K562 (cell line): ENCODE measurements around the gene FARP2. TPM values are rescaled to one million over a fixed set of nuclear protein-coding genes. Genes with fewer than 3 reads are reported as not detected.

Experiments used
- AFF4 ChIP-seq: sonication (generic); formaldehyde crosslinking; IDR thresholded peaks from 2 replicates; pipeline ENCODE4 v1.8.0; 2023; ENCODE audit warnings: mild to moderate bottlenecking, missing genetic modification reagents
- CBX2 ChIP-seq: fragments of 200-600 bp; sonication (generic); IDR thresholded peaks from one replicate; pipeline ENCODE4 v1.6.1; 2012; ENCODE audit warnings: mild to moderate bottlenecking, low read length, inconsistent platforms; ENCODE audit not compliant: insufficient read depth, poor library complexity, severe bottlenecking
- E2F6 ChIP-seq, 2 experiments: IDR thresholded peaks; 2 replicates each; pipeline ENCODE4 v1.6.1; 2011; ENCODE audit warnings: borderline replicate concordance in 1 of 2, control low read depth in 1 of 2, low read depth in 1 of 2, low read length in 1 of 2, mild to moderate bottlenecking in 1 of 2, mixed read lengths in 1 of 2, moderate library complexity in 1 of 2; ENCODE audit not compliant: insufficient read depth in 1 of 2, insufficient read length in 1 of 2, poor library complexity in 1 of 2, severe bottlenecking in 1 of 2; ENCODE audit errors: extremely low read depth in 1 of 2
- KLF16 ChIP-seq: IDR thresholded peaks from 2 replicates; pipeline ENCODE4 v1.6.1; 2016; ENCODE audit warnings: antibody characterized with exemption
- MBD2 ChIP-seq: sonication (generic); IDR thresholded peaks from 2 replicates; pipeline ENCODE4 v1.6.1; 2016; ENCODE audit warnings: low read depth, borderline replicate concordance
- MNT ChIP-seq, 2 experiments: fragments of 450-650 bp; conservative IDR thresholded peaks; 2 replicates each; pipeline ENCODE4 v1.6.1; 2017; ENCODE audit warnings: mild to moderate bottlenecking in 2 of 2, moderate library complexity in 2 of 2
- NCOR1 ChIP-seq: fragments of 450-650 bp; IDR thresholded peaks from 2 replicates; pipeline ENCODE4 v1.6.1; 2016; ENCODE audit warnings: mild to moderate bottlenecking, moderate library complexity
- NONO ChIP-seq, 2 experiments: fragments of 200-400 bp in 1 of 2; fragments of 450-650 bp in 1 of 2; formaldehyde crosslinking in 1 of 2; IDR thresholded peaks; 2 replicates each; pipeline ENCODE4 v1.6.1; 2017; ENCODE audit warnings: low read depth in 2 of 2, mild to moderate bottlenecking in 2 of 2, moderate library complexity in 2 of 2, low read length in 1 of 2
- PRDM10 ChIP-seq: fragments of 450-650 bp; IDR thresholded peaks from 2 replicates; pipeline ENCODE4 v1.6.1; 2018; ENCODE audit not compliant: partially characterized antibody
- PRPF4 ChIP-seq: fragments of 200-400 bp; formaldehyde crosslinking; IDR thresholded peaks from one replicate; pipeline ENCODE4 v1.6.1; 2017; ENCODE audit warnings: low read length, low read depth, mild to moderate bottlenecking; ENCODE audit not compliant: insufficient read depth, poor library complexity, severe bottlenecking
- RB1 ChIP-seq: fragments of 450-650 bp; IDR thresholded peaks from 2 replicates; pipeline ENCODE4 v1.6.1; 2017; ENCODE audit warnings: low read depth, mild to moderate bottlenecking
- TCF7 ChIP-seq: sonication (generic); IDR thresholded peaks from 2 replicates; pipeline ENCODE4 v1.6.1; 2016; ENCODE audit warnings: antibody characterized with exemption, borderline replicate concordance
- ZFX ChIP-seq: sonication (generic); formaldehyde crosslinking; IDR thresholded peaks from 2 replicates; pipeline ENCODE4 v1.8.0; 2022; ENCODE audit warnings: mild to moderate bottlenecking, missing genetic modification reagents, moderate library complexity
- ZNF444 ChIP-seq: fragments of 250-450 bp; sonication (Bioruptor Pico); IDR thresholded peaks from 2 replicates; pipeline ENCODE4 v1.4.0; 2020; ENCODE audit warnings: mild to moderate bottlenecking, moderate library complexity
- polyA plus RNA-seq, 8 experiments: library from polyadenylated mRNA; depleted of rRNA in 4 of 8; stranded (reverse) in 5 of 8; unstranded in 3 of 8; fragments of >200 nt; fragmentation: Nextera tagmentation in 2 of 8; fragmentation: Illumina TruSeq in 1 of 8; extraction: Ambion mirVana in 2 of 8; extraction: Trizol in 1 of 8; gene quantifications; 2 replicates each; pipeline versions ENCODE4 v1.2.1 to v1.2.3, GENCODE V29; 2011 to 2014; ENCODE audit warnings: inconsistent platforms in 1 of 8, missing spikeins in 1 of 8
- total RNA-seq, 7 experiments: library from RNA; depleted of rRNA in 6 of 7; stranded (reverse); fragments of >200 nt in 6 of 7; fragmentation: Illumina TruSeq in 2 of 7; extraction: Trizol in 2 of 7; gene quantifications; 2 replicates each; pipeline versions ENCODE4 v1.2.1 to v1.2.3, GENCODE V29; 2011 to 2021; ENCODE audit warnings: low replicate concordance in 1 of 7

Gene FARP2
- total and polyA plus RNA-seq, 9 of the 15 experiments (the other 6 are each of a cell fraction or from before 2014, with no cell fraction given) = 4.1 to 38.1 (median 21.1) TPM

- TF ChIP-seq NCOR1 (peak; percentile 31; the same call in 1 of the 2 replicates), E2F6 (IDR thresholded peaks at IDR 0.05; ENCODE audit: borderline replicate concordance in 1 of 2, extremely low read depth in 1 of 2, insufficient read depth in 1 of 2, insufficient read length in 1 of 2, low read depth in 1 of 2, low read length in 1 of 2, poor library complexity in 1 of 2, severe bottlenecking in 1 of 2) (peak; percentile 41), TCF7 (no peak), PRPF4 (peak; percentile 72), NONO (IDR thresholded peaks at IDR 0.05; ENCODE audit: low read depth in 2 of 2, low read length in 1 of 2) (peak in 1 of 2 experiments; percentile 53; a peak in 1 of 4 replicates), ZFX (peak; percentile 78), CBX2 (no peak), MBD2 (no peak), AFF4 (CRISPR knock-in tag) (no peak; the same call in 1 of the 2 replicates), PRDM10 (peak; percentile 81), MNT (conservative IDR thresholded peaks at IDR 0.05) (peak in 1 of 2 experiments; percentile 5; a peak in 1 of 4 replicates), RB1 (peak; percentile 66), KLF16 (no peak), ZNF444 (0 out of 2 replicates have a peak, but pooled peaks have one; percentile 21)
Measured at GRCh38 chr2:241315879-241316631, 40.0 kb upstream of the FARP2 start, which contains the start of gene SEPTIN2 (continued).
